Posterior vena cava (tissue), 2 donors: ENCODE measurements around the gene TRIM67. TPM values are rescaled to one million over a fixed set of nuclear protein-coding genes. Genes with fewer than 3 reads are reported as not detected.

Source experiments
- DNase-seq: peaks from one replicate; pipeline ENCODE4 v3.0.0-alpha.2; 2020; ENCODE audit warnings: low spot score
- intact Hi-C, 2 donors: fragments of 100-400 bp; cut with DNase I; formaldehyde crosslinking; loops; one replicate each; pipeline versions ENCODE4 v1.14.1 to v1.14.2; 2022 to 2023
- total RNA-seq, 2 donors: library from RNA; stranded (reverse); fragmentation: NEBNext Ultra II Directional; extraction: Animal tissue kit (Norgen Biotek cat#: 25700); gene quantifications; one replicate each; pipeline ENCODE4 v1.2.1, GENCODE V29; 2021
- donor health status: DM: yes; HTN: yes; CAD: no.
- donor health status: DM: yes; HTN: yes; CAD: no.

Gene TRIM67
- total RNA-seq, 2 donors from 2014 or later: not detected

DNA sequence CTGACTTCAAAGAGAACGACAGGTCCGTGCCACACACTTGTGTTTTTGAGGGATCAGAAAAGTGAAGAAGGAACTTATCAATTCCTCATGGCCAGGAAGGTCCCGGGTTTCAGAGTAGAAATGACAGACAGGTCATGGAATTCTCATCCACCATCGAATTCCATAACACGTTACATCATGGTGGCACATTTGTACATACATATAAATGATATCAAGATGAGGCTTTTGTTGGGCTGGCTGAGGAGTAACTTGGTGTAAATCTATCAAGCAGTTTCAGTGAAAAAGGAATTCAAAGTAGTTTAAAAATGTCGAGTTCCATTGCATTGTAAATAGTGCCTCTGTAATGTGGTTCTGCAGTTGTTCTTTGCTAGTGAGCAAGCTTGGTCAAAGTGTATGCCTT lies 56.2 kb downstream of the TRIM67 start:
- no peak for DNase-seq
- intact Hi-C loops: loop anchor here (5.0 to 10.0 kb wide), 3 partner anchors 283 to 1081 kb away; no protein-coding TSS in a partner anchor

DNA sequence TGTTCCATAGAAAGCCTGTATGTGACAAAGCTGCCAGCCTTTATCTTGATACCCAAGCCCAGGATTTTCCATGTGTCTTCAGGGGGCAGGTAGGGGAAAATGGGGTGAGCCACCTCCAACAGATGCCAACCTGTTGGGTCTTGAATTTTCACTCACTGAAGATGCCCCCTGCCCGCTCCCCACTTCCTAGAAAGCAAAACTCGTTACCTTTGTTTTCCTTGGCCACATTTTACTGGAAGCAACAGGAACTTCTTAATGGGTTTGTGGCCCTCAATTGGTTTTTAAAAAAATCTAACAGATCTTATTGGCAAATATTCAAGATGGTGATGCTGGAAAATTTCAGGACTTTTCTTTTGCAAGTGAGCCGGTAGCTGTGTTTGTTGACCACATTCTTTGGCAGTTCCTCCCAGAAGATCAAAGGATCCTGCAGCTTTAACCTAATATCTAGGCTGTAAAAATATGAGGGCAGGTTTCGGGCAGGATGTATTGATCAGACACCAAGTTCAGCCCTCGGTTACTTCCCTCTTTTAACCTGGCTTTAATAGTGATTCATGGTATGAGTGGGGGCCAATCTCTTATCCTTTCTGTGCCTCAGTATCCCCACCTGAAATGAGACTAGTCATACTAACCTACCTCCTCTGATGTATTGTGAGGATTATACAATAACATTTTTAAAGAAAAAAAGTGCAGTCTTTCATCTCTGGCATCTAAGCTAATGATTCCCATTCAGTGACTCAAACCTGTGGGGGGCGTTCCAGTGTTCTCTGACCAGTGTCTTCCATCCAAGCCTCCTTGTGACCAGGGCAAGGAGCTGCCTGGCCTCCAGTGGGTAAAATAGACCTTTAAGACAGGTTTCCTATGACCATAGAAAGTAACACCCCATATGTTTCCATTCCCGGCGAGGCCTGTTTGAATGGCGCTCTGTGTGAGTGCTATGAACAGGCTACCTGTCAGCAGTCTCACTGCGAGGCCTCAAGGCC lies 57.9 kb downstream of the TRIM67 start:
- no peak for DNase-seq
- intact Hi-C loops: loop anchor here (5.0 to 10.0 kb wide), 3 partner anchors 285 to 1082 kb away; no protein-coding TSS in a partner anchor

DNA sequence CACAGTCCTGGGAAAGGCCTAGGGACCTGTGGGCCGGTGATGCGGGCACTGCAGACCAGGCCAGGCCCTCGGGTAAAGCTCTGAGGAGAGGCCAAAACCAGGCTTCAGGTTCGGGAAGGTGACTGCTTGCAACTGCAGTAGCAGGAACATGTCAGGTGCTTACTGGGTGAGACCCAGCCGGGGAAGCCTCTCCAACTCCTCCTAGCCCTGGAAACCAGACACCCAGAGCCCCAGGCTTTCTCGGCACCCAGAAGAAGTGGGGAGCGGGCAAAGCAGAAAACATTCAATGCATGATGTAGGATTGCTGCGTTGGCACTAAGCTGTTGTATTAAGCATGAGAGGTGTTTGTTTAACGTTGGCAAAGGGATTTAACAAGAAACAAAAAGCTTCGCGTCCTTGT lies 58.9 kb downstream of the TRIM67 start:
- intact Hi-C loops: no loop called here
- no peak for DNase-seq

DNA sequence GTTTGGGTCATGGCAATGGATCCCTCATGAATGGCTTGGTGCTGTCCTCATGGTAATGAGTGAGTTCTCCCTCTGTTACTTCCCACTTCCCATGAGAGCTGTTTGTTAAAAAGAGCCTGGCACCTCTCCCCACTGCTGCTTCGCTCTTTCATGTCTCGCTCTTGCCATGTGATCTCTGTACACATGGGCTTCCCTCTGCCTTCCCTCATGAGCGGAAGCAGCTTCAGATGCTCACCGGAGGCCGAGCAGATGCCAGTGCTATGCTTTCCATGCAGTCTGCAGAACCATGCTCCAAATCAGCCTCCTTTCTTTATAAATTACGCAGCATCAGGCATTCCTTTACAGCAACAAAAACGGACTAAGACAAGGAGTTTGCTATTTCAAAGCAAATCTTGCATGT lies 64.3 kb downstream of the TRIM67 start:
- no peak for DNase-seq
- intact Hi-C loops: no loop called here

DNA sequence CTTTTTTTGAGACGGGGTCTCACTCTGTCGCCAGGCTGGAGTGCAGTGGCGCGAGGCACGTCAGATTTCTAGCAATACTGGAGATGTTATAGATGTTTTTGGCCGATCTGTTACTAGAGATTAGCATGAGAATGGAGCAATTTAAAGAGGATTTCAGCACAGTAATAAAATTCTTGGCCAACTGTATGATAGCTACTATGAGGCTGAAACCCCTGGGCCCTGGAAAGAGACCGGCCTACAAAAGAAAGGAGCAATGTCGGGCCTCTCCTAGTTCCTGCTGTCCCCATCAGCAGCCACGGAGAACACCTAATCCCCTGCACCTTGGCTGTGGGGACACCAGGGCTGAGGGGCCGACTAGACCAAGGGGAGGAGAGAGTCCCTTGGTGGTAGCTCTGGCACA lies 69.7 kb downstream of the TRIM67 start:
- intact Hi-C loops: no loop called here
- DNase-seq: no peak

DNA sequence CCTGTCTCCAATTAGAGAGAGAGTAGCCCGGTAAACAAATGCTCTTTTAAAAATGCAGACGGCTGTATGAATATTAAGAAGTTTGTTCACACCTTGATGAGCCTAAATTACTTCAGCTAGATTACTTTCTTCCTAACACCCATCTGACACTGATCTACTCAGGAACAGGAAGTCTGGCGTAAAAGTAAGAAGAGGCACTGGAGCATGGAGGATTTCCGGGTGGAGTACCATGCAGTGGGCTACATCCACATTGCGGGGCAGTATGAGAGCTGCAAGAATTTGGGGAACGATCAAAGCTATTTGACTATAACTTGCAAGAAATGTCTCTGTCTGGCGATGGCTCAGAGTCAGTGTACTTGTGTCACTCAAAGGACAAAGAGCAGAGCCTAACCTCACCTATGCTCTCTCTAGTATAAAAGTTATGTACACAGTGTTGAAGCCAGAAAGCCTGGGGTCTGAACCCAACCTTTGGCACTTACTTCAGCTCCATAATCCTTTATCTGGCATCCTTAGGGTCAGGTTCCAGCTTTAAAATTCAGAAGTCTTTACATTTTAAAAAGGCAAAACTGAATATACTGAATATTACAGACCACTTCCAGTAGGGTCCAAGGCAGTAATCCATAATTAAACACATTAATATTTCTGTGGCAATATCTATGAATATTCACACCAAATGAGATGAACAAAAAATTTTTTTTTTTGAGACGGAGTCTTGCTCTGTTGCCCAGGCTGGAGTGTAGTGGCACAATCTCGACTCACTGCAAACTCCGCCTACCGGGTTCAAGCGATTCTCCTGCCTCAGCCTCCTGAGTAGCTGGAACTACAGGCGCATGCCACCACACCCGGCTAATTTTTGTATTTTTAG lies 71.2 kb downstream of the TRIM67 start:
- intact Hi-C loops: no loop called here
- DNase-seq: no peak

DNA sequence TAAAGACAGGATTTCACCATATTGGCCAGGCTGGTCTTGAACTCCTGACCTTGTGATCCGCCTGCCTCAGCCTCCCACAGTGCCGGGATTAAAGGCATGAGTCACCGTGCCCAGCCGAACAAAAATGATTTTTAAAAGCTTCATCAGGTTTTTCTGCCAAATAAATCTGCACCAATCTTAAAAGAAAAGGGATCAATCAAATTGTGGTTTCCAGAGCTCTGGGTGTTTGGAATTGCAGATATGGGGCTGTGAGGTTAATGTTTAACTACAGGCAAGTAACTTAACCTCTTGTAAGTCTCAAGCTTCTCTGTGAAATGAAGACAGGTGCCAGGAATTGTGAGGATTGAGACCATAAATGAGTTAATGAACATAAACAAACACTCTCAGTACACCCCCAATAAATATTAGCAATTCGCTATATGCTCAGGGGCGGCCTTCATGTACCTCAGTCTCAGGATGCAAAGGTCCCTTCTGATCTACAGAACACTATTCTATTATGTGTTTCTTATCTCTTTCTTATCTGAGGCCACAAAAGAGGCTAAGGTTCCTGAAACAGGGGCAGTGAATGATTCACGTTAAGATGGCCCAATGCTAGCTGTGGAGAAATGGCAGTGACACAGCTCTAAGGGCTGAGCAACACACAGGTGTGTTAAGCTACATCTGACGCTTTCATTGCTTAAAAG lies 72.0 kb downstream of the TRIM67 start:
- intact Hi-C loops: no loop called here
- DNase-seq: no peak

DNA sequence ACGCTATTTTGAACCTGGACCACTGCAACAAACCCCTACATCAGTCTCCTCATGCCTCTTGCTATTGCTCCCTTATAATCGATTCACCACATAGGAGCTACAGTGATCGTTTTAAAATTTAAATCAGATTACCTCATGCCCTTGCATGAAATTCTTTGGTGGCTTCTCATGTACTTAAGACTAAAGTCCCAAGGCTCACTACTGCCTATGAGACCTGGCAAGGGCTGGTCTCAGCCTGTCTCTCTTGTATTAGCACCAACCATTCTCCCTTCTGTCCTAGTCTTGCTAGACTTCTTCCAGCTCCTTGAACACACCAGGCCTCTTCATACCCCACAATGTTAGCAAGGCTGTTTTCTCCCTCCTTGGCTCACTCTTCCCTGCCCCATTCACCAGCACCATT lies 72.6 kb downstream of the TRIM67 start:
- DNase-seq: no peak
- intact Hi-C loops: no loop called here

DNA sequence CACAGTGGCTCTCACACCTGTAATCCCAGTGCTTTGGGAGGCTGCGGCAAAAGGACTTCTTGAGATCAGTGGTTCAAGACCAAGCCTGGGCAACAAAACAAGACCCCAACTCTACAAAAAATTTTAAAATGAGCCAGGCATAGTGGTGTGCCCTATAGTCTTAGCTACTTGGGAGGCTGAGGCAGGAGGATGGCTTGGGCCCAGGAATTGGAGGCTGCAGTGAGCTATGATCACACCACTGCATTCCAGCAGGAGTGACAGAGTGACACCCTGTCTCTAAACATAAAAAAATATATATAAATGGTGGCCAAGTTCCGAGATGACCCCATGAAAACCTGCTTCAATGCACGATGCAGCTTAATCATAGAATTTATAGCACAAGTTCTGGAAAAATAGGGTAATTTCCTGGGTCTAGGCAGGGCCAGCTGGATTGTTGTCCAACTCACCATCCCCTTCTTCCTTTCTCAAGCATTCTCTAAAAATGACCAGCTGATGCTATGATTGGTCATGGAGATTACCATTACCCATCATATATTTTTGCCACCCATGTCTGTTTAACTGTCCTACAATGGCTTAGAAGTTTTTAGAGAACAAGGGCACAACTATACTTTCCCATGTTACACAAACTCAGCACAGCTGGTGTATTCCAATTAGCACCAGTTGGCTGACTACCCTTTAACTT lies 73.8 kb downstream of the TRIM67 start:
- intact Hi-C loops: no loop called here
- no peak for DNase-seq

DNA sequence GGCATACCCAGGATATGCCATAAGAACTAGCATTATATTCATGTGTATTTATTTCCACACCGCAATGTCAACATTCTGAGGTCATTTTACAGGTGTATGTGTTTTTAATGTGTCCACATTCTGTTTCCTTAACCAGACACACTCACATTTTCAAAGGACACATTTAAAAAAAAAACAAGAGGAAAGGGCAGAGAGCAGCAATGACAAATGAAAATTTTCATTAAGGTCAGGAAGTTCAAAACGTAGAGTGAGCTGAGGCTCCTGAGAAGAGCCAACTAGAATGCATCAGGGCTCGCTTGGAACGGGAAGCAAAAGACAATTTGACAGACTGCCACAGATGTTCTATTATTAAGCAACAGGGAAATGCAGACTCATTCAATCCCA lies 74.3 kb downstream of the TRIM67 start:
- intact Hi-C loops: no loop called here
- no peak for DNase-seq

DNA sequence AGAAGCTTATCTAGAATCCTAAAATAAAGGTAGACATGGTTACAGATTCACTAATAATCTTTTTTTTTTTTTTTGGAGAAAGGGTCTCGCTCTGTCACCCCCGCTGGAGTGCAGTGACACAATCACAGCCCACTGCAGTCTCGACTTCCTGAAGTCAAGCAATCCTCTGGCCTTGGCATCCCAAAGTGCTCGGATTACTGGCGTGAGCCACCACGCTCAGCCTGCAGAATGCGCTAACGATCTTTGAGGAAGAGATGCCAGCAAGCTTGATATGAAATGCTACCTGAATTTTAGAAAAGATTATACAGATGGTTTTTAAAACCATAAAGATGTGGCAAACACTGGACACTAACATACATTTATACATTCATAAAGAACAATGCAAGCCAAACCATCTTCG lies 75.1 kb downstream of the TRIM67 start:
- intact Hi-C loops: no loop called here
- DNase-seq: no peak

DNA sequence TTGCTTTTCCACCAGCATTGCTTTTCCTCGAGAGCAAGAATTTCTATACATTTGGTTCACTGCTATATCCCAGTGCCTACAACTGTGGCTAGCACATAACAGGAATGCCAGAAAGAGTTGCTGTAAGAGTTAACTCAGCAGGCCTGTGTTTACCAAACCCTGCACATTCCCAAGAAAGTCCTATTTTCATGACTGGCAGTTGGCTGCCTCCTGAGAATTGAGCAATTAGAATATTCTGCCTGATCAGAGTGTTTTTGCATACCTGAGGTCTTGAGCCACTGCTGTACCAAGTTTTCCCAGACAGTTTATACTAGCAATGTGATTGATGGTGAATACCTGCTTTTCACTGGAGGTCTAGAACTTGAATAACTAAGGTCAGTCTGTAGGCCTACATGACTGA lies 76.4 kb downstream of the TRIM67 start:
- intact Hi-C loops: no loop called here
- no peak for DNase-seq

DNA sequence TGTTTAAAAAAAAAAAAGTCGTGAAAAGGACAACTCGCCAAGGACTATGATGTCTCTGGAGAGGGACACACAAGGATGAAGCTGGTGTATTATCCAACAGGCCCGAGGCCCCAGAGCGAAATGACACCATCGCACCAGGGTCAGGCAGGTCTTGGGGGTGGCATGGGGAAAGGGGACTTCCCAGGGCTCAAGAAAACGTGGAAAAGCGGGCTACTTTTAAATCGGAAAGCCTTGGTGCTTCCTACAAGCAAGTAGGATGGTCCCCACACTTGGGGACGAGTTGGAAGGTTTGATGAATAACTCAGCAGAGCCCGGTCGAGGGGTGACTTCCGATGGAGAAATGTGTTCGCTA lies 78.6 kb downstream of the TRIM67 start:
- no peak for DNase-seq

DNA sequence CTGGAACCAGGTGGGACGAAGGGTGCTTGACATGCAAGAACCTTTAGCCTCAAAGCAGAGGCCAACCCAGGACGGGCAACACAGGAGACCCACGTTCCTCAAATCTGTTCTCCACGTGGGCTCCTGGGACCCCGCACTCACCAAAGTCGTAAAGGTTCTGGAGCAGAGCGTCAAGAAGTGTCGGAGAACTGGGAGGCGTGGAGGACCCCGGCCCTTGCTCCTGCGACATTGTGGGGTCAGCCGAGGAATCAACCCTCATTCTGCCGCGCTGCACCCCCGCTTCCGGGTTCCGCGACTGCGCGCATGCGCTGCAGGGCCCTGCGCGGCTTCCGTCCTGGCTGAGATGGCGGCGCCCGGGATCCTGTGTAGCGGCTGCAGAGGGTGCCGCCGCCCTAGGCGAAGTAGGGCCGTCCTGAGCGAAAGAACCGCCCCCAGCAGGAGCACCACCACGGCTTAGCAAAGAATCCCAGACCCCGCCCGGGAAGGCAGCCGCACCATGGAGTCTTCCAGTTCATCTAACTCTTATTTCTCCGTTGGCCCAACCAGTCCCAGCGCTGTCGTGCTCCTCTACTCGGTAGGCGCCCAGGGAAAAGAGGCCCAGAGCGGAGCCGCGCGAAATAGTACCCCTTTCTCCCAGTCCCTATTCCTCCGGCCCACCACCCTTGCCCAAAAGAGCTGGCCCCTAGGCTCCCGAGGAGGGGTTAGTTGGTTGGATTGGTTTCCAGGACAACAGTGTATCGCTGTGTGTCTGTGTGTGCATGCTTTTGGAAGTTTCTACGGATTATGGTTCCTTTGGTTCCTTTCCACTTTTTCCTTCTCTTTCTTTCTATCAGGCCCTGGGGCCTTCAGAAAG lies 79.3 kb downstream of the TRIM67 start, which contains the start of gene GNPAT:
TSS of gene GNPAT (plus strand) at position 330 of the 853 bp plus-strand sequence. CDS start at position 497, 167 bp downstream.
- DNase-seq: peak; percentile 97
- intact Hi-C loops: no loop called here

More for the DNA sequence above, 78.6 kb downstream of the TRIM67 start:
- intact Hi-C loops: no loop called here

DNA sequence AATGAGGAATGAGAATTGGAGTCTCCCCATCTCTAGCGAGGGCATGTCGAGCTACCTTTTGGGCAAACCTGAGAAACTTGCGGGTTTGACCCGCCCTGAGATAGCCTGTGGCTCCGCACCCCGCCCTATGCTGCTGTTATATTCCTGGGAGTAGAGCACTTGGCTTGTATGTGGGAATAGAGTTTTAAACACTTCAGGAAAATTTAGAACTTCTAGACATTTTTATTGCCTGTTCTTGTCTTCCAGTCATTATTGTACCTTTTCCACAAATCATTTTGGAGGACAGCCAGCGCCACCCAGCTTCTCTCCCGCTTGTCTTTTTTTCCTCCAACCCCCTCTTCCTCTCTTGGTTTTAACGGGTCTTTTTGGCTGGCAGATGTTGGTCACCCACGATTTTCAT lies 79.9 kb downstream of the TRIM67 start:
- DNase-seq: no peak
- intact Hi-C loops: no loop called here

DNA sequence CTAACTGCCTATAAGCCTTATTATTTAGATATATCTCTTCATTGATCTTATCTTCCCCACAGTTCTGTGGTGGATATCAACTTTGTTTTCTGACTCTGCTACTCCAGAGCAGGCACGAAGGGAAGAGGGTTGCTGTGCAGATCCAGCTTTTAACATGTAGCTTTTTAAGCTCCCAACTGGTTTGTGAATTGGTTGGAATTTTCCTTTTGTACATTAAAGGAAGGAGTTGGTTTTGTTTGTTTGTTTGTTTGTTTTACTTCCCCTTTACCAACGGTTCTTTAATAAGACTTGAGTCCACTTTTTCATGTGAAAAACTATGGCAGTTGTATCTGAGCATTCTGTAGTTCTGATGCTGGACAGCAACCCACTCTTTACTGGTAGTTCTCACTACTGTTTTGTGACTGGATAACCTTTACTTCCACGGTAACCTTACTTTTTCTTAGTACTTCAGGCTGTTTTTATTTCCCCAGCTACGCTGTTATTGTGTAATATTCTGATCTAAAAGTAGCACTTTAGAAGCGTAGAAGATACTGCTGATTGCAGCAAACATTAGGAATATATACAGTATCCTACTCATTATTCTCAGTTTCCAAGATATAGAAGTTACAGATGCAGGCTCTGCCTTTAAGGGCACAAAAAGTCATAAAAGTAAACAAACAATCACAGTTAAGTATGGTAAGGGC lies 80.8 kb downstream of the TRIM67 start:
- intact Hi-C loops: no loop called here
- DNase-seq: no peak

DNA sequence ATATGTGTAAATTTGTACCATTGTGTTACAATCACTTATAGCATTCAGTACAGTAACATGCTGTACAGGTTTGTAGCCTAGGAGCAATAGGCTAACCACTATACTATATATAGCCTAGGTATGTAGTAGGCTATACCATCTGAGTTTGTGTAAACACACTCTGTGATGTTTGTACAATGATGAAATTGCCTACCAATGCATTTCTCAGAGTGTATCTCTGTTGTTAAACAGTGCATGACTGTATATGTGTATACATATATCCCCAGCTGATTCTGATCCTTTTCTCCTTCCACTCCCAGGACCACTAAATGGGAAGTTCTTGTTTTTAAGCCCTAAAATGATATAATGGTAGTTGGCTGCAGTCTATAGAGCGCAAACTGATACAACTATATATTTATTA lies 86.9 kb downstream of the TRIM67 start:
- intact Hi-C loops: no loop called here
- no peak for DNase-seq

DNA sequence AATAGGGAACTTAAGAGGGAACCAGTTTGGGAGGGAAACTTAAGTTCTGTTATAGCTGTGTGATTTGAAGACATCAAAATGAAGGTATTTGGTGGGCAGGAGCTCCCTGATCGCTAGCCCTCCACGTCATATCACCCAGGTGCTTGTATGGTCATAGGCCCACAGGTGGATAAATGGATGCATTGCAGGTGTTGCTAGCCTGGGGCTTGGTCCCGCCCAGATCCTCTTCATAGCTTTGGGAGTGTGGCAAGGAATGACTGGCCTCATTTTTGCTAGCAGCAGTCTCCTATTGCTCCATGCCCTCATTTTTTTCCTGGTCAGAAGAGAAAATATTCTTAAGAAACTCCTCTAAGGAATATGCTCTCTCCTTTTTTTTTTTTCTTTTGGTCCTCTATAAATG lies 90.5 kb downstream of the TRIM67 start:
- intact Hi-C loops: no loop called here
- DNase-seq: no peak
